Measurements from ENCODE around the gene STAT5A. TPM values are rescaled to one million over a fixed set of nuclear protein-coding genes. Genes with fewer than 3 reads are reported as not detected.

STAT5A gene
- total and polyA plus RNA-seq, 2 experiments from 2014 or later: 2.3 to 18.1 TPM

DNA sequence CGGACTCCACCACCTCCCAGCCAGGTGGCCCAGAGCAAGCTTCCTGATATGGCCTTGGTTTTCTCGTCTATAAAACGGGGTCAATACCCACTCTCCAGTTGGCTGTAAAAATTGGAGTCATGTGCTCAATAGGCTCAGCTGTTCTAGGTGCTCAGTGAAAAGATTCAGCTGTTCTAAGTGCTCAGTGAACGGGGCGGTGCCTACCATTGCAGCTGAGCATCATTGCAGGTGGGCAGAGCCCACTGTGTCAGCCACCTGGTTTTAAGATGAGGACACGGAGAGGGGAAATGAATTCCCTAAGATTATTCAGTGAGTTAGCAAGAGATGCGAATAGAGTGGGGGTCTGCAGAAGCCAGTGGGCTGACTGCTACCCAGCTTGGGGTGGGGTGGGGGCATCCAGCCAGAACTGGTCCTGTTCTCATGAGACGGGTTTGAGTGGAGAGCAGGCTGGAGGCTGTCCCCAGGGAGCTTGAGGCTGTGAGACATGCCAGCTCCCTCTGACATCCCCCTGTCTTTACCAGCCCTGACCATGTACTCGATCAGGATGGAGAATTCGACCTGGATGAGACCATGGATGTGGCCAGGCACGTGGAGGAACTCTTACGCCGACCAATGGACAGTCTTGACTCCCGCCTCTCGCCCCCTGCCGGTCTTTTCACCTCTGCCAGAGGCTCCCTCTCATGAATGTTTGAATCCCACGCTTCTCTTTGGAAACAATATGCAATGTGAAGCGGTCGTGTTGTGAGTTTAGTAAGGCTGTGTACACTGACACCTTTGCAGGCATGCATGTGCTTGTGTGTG, 21.9 kb downstream of the STAT5A start:
- Histone ChIP-seq H3K79me2 (replicated peaks; ENCODE audit: insufficient read depth) (no peaks in the 10 kb centered on the region), H3K27ac (ENCODE audit: low read depth) (no peak overlapping the region), H4K20me1 (replicated peaks; ENCODE audit: insufficient read depth) (no peaks in the 10 kb centered on the region; the same call in 1 of the 2 replicates), H3K36me3 (ENCODE audit: insufficient read depth) (peaks cover 2% of the 10 kb centered on the region; the same call in 1 of the 2 replicates), H3K27me3 (ENCODE audit: insufficient read depth) (no peaks in the 10 kb centered on the region), H3K9me2 (ENCODE audit: insufficient read depth) (no peaks in the 10 kb centered on the region), H3K4me2 (no peak overlapping the region; the same call in 1 of the 2 replicates), H3K4me1 (ENCODE audit: insufficient read depth) (peaks cover 23% of the 10 kb centered on the region), H3F3A (replicated peaks; ENCODE audit: low read depth) (peaks cover 16% of the 10 kb centered on the region), H3K4me3 (no peak overlapping the region), H2AFZ (no peak overlapping the region)
- peak; percentile 71 for DNase-seq (ENCODE audit: low spot score)
- Mint-ChIP-seq H3K27ac (0 out of 2 replicates have a peak overlapping the region, but pooled peaks have one; percentile 13), H3K4me3 (no peak overlapping the region), H3K36me3 (ENCODE audit: low read depth) (peaks cover 2% of the 10 kb centered on the region), H3K27me3 (ENCODE audit: insufficient read depth, low read depth, poor library complexity) (peaks cover 11% of the 10 kb centered on the region), H3K9me3 (no peaks in the 10 kb centered on the region; the same call in 2 of the 3 replicates), H3K4me1 (peaks cover 40% of the 10 kb centered on the region)
- ATAC-seq: peak; percentile 2; the same call in 1 of the 3 replicates
- TF ChIP-seq, protein P1, sequence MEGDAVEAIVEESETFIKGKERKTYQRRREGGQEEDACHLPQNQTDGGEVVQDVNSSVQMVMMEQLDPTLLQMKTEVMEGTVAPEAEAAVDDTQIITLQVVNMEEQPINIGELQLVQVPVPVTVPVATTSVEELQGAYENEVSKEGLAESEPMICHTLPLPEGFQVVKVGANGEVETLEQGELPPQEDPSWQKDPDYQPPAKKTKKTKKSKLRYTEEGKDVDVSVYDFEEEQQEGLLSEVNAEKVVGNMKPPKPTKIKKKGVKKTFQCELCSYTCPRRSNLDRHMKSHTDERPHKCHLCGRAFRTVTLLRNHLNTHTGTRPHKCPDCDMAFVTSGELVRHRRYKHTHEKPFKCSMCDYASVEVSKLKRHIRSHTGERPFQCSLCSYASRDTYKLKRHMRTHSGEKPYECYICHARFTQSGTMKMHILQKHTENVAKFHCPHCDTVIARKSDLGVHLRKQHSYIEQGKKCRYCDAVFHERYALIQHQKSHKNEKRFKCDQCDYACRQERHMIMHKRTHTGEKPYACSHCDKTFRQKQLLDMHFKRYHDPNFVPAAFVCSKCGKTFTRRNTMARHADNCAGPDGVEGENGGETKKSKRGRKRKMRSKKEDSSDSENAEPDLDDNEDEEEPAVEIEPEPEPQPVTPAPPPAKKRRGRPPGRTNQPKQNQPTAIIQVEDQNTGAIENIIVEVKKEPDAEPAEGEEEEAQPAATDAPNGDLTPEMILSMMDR (conservative IDR thresholded peaks at IDR 0.05; ENCODE audit: low read depth in 2 of 2): peak; percentile 36 to 54; a peak in 3 of 4 replicates
- no peak for TF ChIP-seq ZNF114 (CRISPR knock-in tag; IDR thresholded peaks at IDR 0.05)

DNA sequence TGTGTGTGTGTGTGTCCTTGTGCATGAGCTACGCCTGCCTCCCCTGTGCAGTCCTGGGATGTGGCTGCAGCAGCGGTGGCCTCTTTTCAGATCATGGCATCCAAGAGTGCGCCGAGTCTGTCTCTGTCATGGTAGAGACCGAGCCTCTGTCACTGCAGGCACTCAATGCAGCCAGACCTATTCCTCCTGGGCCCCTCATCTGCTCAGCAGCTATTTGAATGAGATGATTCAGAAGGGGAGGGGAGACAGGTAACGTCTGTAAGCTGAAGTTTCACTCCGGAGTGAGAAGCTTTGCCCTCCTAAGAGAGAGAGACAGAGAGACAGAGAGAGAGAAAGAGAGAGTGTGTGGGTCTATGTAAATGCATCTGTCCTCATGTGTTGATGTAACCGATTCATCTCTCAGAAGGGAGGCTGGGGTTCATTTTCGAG, 22.5 kb downstream of the STAT5A start:
- Histone ChIP-seq H3K36me3 (ENCODE audit: insufficient read depth) (peaks cover 6% of the 10 kb centered on the region; the same call in 1 of the 2 replicates), H3K27ac (ENCODE audit: low read depth) (peak overlapping the region; percentile 59; the same call in 1 of the 2 replicates), H3K79me2 (replicated peaks; ENCODE audit: insufficient read depth) (no peaks in the 10 kb centered on the region), H3K27me3 (ENCODE audit: insufficient read depth) (no peaks in the 10 kb centered on the region), H3F3A (replicated peaks; ENCODE audit: low read depth) (peaks cover 16% of the 10 kb centered on the region), H3K4me2 (peak overlapping the region; percentile 82; the same call in 1 of the 2 replicates), H4K20me1 (replicated peaks; ENCODE audit: insufficient read depth) (no peaks in the 10 kb centered on the region; the same call in 1 of the 2 replicates), H3K9me2 (ENCODE audit: insufficient read depth) (no peaks in the 10 kb centered on the region), H3K4me3 (no peak overlapping the region), H3K4me1 (ENCODE audit: insufficient read depth) (peaks cover 23% of the 10 kb centered on the region), H2AFZ (no peak overlapping the region)
- H3K27me3 Mint-ChIP-seq (ENCODE audit: insufficient read depth, low read depth, poor library complexity): peaks cover 10% of the 10 kb centered on the region
- DNase-seq (ENCODE audit: low spot score) (no peak), ATAC-seq (no peak)
- 0 out of 2 replicates have a peak overlapping the region, but pooled peaks have one; percentile 13 for H3K27ac Mint-ChIP-seq
- TF ChIP-seq, protein P2, sequence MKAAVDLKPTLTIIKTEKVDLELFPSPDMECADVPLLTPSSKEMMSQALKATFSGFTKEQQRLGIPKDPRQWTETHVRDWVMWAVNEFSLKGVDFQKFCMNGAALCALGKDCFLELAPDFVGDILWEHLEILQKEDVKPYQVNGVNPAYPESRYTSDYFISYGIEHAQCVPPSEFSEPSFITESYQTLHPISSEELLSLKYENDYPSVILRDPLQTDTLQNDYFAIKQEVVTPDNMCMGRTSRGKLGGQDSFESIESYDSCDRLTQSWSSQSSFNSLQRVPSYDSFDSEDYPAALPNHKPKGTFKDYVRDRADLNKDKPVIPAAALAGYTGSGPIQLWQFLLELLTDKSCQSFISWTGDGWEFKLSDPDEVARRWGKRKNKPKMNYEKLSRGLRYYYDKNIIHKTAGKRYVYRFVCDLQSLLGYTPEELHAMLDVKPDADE (IDR thresholded peaks at IDR 0.05): no peak
- TF ChIP-seq POLR2AphosphoS5 (IDR thresholded peaks at IDR 0.05; ENCODE audit: low read depth) (no peak), ZNF331 (CRISPR knock-in tag; IDR thresholded peaks at IDR 0.05; ENCODE audit: low read depth) (no peak), NANOG (IDR thresholded peaks at IDR 0.05; ENCODE audit: borderline replicate concordance) (no peak), ZNF114 (CRISPR knock-in tag; IDR thresholded peaks at IDR 0.05) (no peak), STAT1 (IDR thresholded peaks at IDR 0.05; ENCODE audit: unreplicated experiment) (no peak)
- TF ChIP-seq, protein P1 (conservative IDR thresholded peaks at IDR 0.05; ENCODE audit: low read depth in 2 of 2): no peak; a peak in 1 of 4 replicates
- H3K4me1 Mint-ChIP-seq: peaks cover 47% of the 10 kb centered on the region
- no peaks in the 10 kb centered on the region; the same call in 2 of the 3 replicates for H3K9me3 Mint-ChIP-seq
- H3K4me3 Mint-ChIP-seq: no peak overlapping the region; the same call in 2 of the 3 replicates
- peaks cover 8% of the 10 kb centered on the region for H3K36me3 Mint-ChIP-seq (ENCODE audit: low read depth)

Data from GM23338 (cell line).